GM19328 (cell line): ENCODE results near the gene CCHCR1.

ENCODE experiments used
- ATAC-seq: cut with Tn5 transposase; IDR thresholded peaks from one replicate; pipeline ENCODE4 v1.9.1; 2021; ENCODE audit warnings: mild to moderate bottlenecking, moderate library complexity; ENCODE audit not compliant: unreplicated experiment

Gene CCHCR1

GRCh38 chr6:31162463-31163165, 5.0 kb upstream of the CCHCR1 start:
- ATAC-seq: no peak

DNA sequence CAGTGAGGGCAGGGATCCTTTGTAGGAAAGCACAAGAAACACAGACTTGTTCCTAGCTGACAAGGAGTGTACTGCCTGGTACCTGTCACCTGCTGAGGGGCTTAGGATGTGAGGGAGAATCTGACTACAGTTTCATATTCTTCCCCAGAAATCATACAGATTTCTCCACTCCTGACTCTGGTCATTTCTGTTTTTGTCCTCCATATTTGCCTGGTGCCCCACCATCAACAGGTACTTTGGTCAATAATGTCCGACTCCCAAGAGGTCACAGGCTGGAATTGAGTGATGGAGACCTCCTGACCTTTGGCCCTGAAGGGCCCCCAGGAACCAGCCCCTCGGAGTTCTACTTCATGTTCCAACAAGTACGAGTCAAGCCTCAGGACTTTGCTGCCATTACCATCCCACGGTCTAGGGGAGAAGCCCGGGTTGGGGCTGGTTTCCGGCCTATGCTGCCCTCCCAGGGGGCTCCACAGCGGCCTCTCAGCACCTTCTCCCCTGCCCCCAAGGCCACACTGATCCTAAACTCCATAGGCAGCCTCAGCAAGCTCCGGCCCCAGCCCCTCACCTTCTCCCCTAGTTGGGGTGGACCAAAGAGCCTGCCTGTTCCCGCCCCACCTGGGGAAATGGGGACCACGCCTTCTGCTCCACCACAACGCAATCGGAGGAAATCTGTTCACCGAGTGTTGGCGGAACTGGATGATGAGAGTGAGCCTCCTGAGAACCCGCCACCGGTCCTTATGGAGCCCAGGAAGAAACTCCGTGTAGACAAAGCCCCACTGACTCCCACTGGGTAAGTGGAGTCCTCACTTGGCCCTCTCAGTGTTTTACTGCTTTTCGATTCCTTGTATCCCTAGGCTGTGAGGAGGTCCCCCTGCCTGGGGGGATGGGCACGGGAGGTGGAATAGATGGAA, 3.9 kb upstream of the CCHCR1 start:
- ATAC-seq: no peak

- no peak for ATAC-seq
Observed at GRCh38 chr6:31158863-31159855, 1.6 kb upstream of the CCHCR1 start.

GRCh38 chr6:31158140-31158862, 699 bp upstream of the CCHCR1 start, which contains the start of gene TCF19:
Gene TCF19 (plus strand): TSS chr6:31158589. CDS start chr6:31159470, 881 bp downstream.
- ATAC-seq: peak; percentile 85

DNA sequence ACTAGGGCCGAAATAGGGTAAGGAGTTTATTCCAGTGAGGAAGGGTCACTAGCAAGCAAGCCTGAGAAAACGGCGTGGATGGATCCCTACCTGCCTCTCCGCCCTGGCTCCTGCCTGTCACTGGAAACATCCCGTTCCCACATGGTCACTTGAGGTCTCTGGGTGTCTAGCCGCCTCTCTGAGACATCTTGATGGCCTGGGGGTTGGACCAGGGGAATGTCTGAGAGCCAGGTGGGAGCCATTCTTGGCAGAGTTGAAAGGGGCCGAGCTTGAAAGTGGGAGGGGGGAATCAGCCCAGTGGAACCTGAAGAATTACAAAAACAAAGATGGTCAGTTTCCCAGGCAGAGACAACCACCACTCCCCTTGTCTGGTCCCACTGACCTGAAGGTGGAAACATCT, 961 bp downstream of the CCHCR1 start:
- ATAC-seq: no peak

GRCh38 chr6:31154436-31154835, 3.2 kb downstream of the CCHCR1 start:
- ATAC-seq: no peak

DNA sequence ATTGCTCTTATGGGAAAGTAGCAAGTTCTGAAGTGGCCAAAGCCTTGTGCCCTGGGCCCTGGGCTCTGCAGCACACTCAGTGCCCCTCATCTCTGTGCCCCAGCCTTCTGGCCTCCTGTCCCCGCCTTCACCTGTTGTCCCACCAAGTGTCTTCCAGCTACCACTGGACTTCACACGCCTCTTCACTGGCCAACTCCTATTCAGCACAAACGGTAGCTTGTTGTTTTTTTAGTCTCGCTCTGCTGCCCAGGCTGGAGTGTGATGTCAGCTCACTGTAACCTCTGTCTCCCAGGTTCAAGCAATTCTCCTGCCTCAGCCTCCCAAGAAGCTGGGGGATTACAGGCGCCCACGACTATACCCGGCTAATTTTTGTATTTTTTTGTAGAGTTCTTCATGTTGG, 4.8 kb downstream of the CCHCR1 start:
- no peak for ATAC-seq

- ATAC-seq: no peak
Observed at GRCh38 chr6:31149827-31150447, 7.7 kb downstream of the CCHCR1 start.

DNA sequence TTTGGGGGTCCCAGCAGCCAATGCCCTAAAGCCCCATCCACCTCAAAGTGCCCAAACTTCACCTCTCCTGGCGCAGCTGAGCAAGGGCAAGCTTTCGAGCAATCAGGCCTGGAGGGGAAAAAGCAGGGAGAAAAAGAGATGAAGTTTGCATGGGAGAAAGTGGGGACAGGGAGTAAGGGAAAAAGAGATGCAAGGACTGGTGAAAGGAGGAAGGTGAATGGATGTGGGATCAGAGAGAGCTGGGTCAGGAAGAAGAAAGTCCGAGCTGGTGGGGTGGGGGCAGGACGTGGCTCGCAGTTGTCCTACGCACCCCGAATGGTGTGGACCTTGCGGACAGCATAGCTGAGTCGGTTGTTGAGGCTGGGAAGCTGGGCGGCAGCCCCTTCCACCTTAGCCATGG, 12.2 kb downstream of the CCHCR1 start:
- no peak for ATAC-seq

GRCh38 chr6:31144970-31145340, 12.6 kb downstream of the CCHCR1 start:
- no peak for ATAC-seq

DNA sequence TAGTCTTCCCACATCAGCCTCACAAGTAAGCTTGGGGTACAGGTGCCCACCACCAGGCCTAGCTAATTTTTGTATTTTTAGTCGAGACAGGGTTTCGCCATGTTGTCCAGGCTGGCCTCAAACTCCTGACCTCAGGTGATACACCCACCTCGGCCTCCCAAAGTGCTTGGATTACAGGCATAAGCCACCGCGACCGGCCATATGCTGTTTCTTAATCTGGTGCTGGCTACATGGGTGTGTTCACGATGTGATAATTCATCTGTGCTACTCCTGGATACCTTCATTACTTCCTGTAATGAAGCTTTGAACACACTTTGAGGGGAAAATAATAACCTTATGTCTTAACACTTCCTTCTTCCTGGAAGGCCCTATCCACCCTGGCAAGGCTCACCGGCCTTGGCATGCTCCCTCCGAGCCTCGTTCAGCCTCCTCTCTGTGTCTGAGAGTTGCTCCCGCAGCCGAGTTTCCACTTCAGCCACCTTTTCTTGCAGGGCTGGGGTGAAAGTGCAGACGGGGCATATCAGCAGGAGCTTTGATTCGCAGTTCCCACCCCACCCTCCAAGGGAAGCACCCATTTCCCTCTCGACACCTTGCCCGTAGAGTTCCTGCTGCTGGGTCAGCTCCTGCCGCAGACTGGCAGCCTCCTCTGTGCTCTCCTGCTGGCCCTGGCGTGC, 13.2 kb downstream of the CCHCR1 start:
- ATAC-seq: no peak

GRCh38 chr6:31143148-31143547, 14.5 kb downstream of the CCHCR1 start:
- no peak for ATAC-seq

DNA sequence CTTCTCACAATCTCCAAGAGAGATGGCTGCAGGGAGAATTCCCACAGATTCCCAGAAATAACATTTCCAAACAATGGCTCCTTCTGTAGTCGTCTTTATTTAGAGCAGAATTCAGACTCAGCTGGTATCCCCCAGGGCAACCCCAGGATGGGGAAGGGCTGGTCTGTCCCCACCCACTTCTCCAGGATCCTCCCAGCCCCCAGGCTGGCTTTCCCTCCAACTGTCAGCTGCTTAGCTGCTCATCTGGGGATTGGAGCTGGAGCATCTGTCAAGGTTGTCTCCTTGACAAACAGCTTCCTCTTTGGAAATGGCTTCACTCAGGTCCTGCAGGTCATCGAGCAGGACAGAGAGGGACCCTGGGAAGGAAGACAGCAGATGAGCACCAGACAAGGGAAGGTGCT, 15.2 kb downstream of the CCHCR1 start:
- ATAC-seq: no peak

GRCh38 chr6:31140643-31141042, 17.0 kb downstream of the CCHCR1 start:
- ATAC-seq: no peak

DNA sequence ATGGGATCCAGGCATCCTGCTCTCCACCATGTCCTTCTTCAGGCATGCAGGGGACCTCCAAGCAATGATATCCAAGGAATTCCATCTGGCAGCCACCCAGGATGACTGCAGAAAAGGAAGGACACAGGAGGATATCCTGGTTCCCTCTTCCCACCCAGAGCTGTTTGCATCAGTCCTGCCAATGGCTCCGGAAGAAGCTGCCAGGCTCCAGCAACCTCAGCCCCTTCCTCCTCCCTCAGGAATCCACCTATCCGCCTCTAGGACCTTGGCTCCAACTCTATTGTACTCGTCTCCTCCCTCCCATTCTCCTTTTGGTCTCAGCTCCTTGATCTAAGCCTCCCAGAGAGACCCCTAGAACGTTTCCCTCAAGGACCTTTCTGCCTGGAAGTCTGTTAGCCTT, 18.0 kb downstream of the CCHCR1 start:
- ATAC-seq: no peak

DNA sequence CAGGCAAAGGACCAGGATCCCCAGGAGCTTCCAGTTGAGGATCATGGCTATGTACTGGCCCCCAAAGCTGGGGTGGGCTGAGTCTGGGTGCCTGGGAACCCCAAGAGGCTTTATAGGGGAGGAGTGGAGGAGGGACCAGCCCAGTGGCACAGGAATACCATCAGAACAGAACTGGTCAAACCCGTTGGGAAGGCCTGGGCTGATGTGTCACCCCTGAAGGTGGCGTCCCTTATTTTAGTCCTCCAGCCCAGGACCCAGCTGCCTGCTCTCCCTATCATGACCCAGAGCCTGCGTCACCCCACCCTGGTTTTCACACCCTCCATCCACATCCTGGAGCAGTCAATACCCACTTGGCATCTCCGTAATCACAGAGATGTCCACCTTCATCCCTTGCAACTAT, 18.6 kb downstream of the CCHCR1 start, which contains the start of gene PSORS1C2:
Gene PSORS1C2 (minus strand): TSS at position 85 of the 400 bp plus-strand sequence. CDS start 40 bp downstream, at position 45.
- ATAC-seq: no peak

GRCh38 chr6:31135710-31136109, 21.9 kb downstream of the CCHCR1 start:
- ATAC-seq: no peak

DNA sequence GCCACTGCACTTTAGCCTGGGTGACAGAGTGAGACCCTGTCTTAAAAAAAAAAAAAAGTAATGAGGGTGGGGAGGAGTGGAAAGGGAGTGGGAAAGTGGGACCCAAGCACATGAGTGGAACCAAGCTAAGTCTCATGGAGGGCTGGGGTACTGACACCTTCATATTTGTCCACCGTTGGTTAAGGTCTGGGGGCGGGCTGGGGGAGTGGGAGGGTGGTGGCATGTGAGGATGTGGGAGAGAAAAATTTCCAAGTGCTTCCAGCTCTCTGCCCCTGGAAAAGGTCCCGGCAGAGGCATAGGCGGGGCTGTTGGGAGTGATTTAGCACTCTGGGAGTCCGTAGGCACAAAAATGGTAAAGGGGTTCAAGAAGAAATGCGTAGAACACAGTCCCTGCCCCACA, 24.8 kb downstream of the CCHCR1 start:
- ATAC-seq: no peak

DNA sequence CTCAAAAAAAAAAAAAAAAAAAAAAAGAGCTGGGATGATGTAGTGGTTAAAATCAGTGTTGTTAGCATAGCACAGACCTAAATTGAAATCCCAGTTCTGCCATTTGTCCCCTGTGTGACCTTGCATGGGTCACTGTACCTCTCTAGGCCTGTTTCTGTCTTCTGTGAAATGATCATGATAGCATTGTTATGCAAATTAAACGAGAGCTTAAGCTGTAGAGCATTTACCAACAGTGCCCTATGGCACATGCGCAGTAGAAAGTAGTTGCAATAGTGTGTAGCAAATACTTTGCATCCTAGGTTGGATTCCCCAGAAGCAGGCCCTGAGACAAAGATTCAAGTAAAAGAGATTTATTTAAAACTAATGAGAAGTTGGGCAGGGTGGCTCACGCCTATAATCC, 26.0 kb downstream of the CCHCR1 start:
- ATAC-seq: no peak
